Stimulated activated CD4-positive, alpha-beta T cell treated with anti-CD3 and anti-CD28 coated beads, Interleukin-12 subunit alpha, Interleukin-12 subunit beta, amount 100 ng/mL, for 48 hours (primary cell): ENCODE measurements around the gene SPANXN2.
"Not testable (repeated sequence)": the region's sequence is repeated elsewhere in the genome, so short reads cannot be mapped to it uniquely, and the experiment has no call there.

Source experiments
- DNase-seq, 3 donors: peaks; one replicate each; pipeline ENCODE4 v3.0.0-alpha.2; 2020; ENCODE audit warnings: low read depth in 2 of 3, low spot score in 1 of 3

The SPANXN2 gene

GRCh38 chrX:143720652-143721051 lies at the start of gene SPANXN2:
Gene SPANXN2 (minus strand): TSS chrX:143720752. CDS start chrX:143720668, 84 bp downstream.
- DNase-seq, result not testable (repeated sequence)

GRCh38 chrX:143768976-143769375 lies 48.4 kb upstream of the SPANXN2 start:
- no peak for DNase-seq

DNA sequence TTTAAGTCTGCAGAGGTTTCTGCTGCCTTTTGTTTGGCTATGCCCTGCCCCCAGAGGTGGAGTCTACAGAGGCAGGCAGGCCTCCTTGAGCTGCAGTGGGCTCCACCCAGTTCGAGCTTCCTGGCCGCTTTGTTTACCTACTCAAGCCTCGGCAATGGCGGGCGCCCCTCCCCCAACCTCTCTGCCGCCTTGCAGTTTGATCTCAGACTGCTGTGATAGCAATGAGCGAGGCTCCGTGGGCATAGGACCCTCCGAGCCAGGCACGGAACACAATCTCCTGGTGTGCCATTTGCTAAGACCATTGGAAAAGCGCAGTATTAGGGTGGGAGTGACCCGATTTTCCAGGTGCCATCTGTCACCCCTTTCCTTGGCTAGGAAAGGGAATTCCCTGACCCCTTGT lies 47.2 kb upstream of the SPANXN2 start:
- DNase-seq, result not testable (repeated sequence)

GRCh38 chrX:143757887-143758286 lies 37.3 kb upstream of the SPANXN2 start:
- no peak for DNase-seq

DNA sequence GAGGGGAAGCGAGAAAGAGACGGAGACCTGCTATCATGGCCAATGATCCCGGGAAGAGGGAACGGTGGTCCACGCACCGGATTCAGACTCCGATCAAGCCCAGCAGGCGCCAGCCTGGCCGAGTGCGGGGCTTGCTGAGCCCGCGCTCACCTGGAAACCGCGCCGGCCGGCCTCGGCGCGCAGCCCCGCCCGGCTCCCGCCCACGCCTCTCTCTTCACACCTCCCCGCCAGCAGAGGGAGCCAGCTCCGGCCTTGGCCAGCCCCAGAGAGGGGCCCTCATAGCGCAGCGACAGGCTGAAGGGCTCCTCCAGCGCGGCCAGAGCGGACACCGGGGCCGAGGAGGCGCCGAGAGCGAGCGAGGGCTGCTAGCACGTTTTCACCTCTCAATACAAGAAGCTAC lies 36.8 kb upstream of the SPANXN2 start:
- no peak for DNase-seq

DNA sequence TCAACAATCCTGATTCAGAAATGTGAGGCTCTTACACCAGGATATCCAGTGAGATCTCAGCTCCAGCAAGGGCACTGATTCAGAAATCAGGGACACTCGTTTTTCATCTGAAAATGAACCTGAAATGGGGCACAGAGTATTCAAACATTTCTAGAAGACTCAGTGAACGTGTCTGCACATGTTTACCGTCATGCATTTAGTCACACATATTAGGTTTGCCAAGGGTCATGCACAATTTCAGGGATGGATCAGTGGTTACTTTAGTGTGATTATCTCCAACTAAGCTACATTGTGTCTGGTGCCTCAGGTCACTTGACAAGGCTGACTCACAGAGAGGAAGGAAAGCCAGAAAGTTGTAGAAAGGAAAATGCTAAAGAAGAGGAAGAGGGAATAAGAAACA lies 33.6 kb upstream of the SPANXN2 start:
- no peak for DNase-seq

DNA sequence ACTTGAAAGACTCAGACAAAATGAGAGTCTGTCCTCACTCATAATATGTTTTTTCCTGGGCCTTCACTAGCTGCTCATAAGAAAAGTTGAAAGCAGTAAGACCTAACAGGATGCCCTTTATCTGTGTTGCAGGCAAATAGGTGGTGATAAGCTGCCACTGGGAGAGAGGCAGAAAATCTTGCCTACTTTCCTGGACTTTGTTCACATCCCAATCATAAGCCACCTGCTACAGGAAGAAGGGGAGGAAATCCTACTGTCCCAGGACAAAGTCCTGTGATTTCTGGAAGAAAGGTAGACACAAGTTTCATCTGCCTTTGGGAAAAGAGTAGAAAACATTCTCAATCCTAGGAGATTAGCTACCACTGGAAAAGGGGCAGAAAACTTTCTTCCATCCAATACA lies 13.3 kb upstream of the SPANXN2 start:
- DNase-seq, result no peak

GRCh38 chrX:143726296-143726695 lies 5.7 kb upstream of the SPANXN2 start:
- no peak for DNase-seq

DNA sequence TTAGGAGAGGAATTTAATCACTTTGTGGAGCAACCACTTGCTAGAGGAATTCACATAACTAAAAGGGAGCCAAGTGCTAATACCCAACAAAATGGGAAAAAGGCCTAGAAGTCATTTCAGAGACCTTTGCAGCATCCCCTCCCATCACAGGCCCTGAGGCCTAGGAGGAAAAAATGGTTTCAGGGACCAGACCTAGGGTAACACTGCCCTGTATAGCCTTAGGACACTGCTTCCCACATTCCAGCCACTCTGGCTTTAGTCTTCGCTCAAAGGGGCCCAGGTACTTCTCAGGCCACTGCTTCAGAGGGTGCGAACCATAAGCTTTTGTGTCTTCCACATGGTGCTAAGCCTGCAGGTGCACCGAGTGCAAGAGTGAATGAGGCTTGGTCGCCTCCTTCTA lies 19.1 kb downstream of the SPANXN2 start:
- DNase-seq, result no peak

DNA sequence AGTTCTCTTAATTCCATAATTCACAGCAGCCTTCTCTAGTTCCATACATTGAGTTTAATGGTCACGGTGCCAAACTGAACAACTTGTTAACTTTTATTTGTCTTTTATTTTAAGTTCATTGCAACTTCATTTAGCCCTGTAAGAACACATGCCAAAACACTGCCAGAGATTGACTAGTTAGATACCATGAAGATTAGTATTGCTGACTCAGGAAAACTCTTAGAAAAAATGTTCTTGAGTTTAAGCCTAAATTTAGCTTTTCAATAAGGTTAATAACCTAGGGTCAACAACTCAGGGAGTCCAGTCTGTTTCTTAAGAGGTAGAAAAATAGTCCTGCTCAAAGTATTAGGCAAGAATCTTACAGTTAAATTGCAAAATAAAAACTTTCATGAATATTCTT lies 25.7 kb downstream of the SPANXN2 start:
- no peak for DNase-seq

DNA sequence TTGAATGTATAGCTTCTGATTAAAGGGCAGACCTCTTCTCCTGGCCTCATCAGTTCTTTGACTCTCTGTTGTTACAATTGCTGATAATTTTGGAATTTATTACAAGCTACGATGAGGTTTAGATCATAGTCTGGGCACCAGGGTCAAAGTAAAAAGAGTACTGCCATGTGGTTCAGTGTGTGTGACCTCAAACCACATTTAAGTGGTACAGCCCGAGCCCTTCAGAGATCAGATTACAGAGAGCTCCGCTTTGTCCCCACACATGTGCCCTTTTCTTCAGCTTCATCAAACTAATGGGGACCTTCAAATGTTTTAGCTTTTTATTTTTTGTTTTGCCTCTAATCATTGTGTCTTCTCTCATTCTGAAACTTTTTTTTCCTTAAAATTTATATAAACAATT lies 37.1 kb downstream of the SPANXN2 start:
- no peak for DNase-seq

DNA sequence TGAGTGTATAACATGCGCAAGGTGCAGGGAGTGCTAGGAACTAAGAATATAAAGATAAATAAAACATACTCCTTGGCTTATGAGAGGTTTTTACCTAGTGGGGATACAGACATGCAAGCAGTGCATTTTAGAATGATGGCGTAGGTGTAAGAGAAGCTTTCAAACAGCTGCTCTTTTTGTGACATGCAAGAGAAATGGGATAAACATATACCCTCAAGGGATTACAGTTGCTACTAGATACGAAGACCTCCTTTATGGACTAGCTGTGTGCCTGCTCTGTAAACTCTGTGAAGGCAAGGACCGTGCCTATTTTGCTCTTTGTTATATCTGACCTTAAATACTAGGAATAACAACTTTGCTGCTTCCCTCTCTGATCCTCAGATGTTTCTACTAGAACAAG lies 45.6 kb downstream of the SPANXN2 start:
- DNase-seq, result no peak

GRCh38 chrX:143669395-143669794 lies 51.2 kb downstream of the SPANXN2 start:
- DNase-seq, result no peak

GRCh38 chrX:143664302-143664701 lies 56.2 kb downstream of the SPANXN2 start:
- DNase-seq, result no peak

DNA sequence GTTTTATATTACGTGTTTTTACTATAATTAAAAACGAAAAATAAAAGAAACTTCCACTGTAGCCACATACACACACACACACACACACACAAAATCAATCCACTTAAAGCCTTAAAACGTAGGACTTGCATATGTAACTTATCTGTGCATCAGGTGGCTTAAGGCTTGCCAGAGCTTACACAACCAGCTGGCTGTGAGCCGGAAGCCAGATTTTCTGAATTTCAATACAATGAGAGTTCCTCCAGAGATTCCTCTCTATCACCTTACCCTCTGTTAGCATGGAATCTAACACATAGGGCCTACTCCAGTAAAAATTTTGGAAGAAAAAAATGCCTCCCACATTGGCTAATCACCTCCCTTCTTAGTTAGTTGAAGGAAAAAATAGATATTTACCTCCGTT lies 56.8 kb downstream of the SPANXN2 start:
- DNase-seq, result no peak
